MV-4-11 (cell line): ENCODE results near the gene MAML1.

ENCODE experiments used
- DNase-seq: peaks from one replicate; lab custom pipeline; 2025; lab: John Stamatoyannopoulos, UW

Gene MAML1

GRCh38 chr5:179734536-179735164, 2.0 kb downstream of the MAML1 start:
- DNase-seq: no peak

GRCh38 chr5:179738742-179739141, 6.1 kb downstream of the MAML1 start:
- DNase-seq: no peak

- peak; percentile 30 for DNase-seq
Measured at GRCh38 chr5:179744106-179744505, 11.5 kb downstream of the MAML1 start.

GRCh38 chr5:179746872-179747271, 14.2 kb downstream of the MAML1 start:
- no peak for DNase-seq

GRCh38 chr5:179747811-179748210, 15.2 kb downstream of the MAML1 start:
- DNase-seq: peak; percentile 62

GRCh38 chr5:179749857-179750508, 17.4 kb downstream of the MAML1 start:
- DNase-seq: no peak

GRCh38 chr5:179753971-179754370, 21.3 kb downstream of the MAML1 start:
- no peak for DNase-seq

GRCh38 chr5:179755022-179755421, 22.4 kb downstream of the MAML1 start:
- DNase-seq: no peak

GRCh38 chr5:179758955-179759354, 26.3 kb downstream of the MAML1 start:
- peak; percentile 99 for DNase-seq

GRCh38 chr5:179759581-179760551, 27.2 kb downstream of the MAML1 start:
- DNase-seq: peak; percentile 66

GRCh38 chr5:179762079-179762780, 29.6 kb downstream of the MAML1 start:
- peak; percentile 86 for DNase-seq

- no peak for DNase-seq
Measured at GRCh38 chr5:179762781-179763176, 30.2 kb downstream of the MAML1 start.

- DNase-seq: peak; percentile 60
Measured at GRCh38 chr5:179763215-179763945, 30.8 kb downstream of the MAML1 start.

- DNase-seq: no peak
Measured at GRCh38 chr5:179764056-179764455, 31.4 kb downstream of the MAML1 start.

- DNase-seq: peak; percentile 79
Measured at GRCh38 chr5:179765400-179765799, 32.8 kb downstream of the MAML1 start.

GRCh38 chr5:179766021-179766725, 33.6 kb downstream of the MAML1 start:
- DNase-seq: no peak

GRCh38 chr5:179766726-179767455, 34.3 kb downstream of the MAML1 start:
- peak; percentile 35 for DNase-seq

- peak; percentile 69 for DNase-seq
Measured at GRCh38 chr5:179767496-179768100, 35.0 kb downstream of the MAML1 start.

- DNase-seq: no peak
Measured at GRCh38 chr5:179768326-179769085, 35.9 kb downstream of the MAML1 start.
